Measurements from ENCODE around the gene ADGRA1.

- no peak for TF ChIP-seq CTCF (conservative IDR thresholded peaks at IDR 0.05; ENCODE audit: low read length)
- TF ChIP-seq EZH2phosphoT487 (IDR thresholded peaks at IDR 0.05; ENCODE audit: borderline replicate concordance, low read depth, low read length): no peak
Measured at GRCh38 chr10:133167693-133168616, 80.2 kb downstream of the ADGRA1 start.
